HepG2 (cell line): ENCODE measurements around the gene OGFR. TPM values are rescaled to one million over a fixed set of nuclear protein-coding genes. Genes with fewer than 3 reads are reported as not detected.

ENCODE experiments used
- ATAC-seq: fragments of 200-7000 bp; cut with Tn5 transposase; 3 replicates; pipeline ENCODE4 v1.9.1; 2020; ENCODE audit warnings: mild to moderate bottlenecking, moderate library complexity
- BruUV-seq: library from RNA; stranded (reverse); fragments of 400-500 nt; replicated peaks from 2 replicates; lab custom pipeline; 2021; lab: Mats Ljungman, UMichigan
- CTCF ChIA-PET: fragments of 300-600 bp; formaldehyde crosslinking; extraction: SDS; loops from one replicate; lab custom pipeline; 2021; ENCODE audit warnings: low total read pairs, inconsistent platforms, low intra/inter-chr PET ratio; lab: Yijun Ruan, JAX
- POLR2A ChIA-PET: fragments of 350-600 bp; sonication (Branson Sonifier 250); formaldehyde crosslinking; loops from one replicate; lab custom pipeline; 2020; ENCODE audit warnings: antibody characterized with exemption, inconsistent platforms; lab: Yijun Ruan, JAX
- DNase-seq: peaks from one replicate; pipeline ENCODE4 v3.0.0-alpha.2; 2015; ENCODE audit warnings: low spot score
- FAIRE-seq: peaks from 3 replicates; lab custom pipeline; 2011; peaks lifted over from hg19 to GRCh38; lab: Jason Lieb, UNC
- H2AFZ ChIP-seq: one replicate; pipeline ENCODE4 v1.6.1; 2011; ENCODE audit warnings: low read length, inconsistent platforms
- H3K27ac ChIP-seq: fragments of 300-600 bp; 3 replicates; pipeline ENCODE4 v1.8.0; 2011; ENCODE audit warnings: mixed run types, mild to moderate bottlenecking, mixed read lengths, low read length, inconsistent platforms; ENCODE audit not compliant: insufficient read depth; ENCODE audit errors: extremely low read length
- H3K27me3 ChIP-seq, 2 experiments: fragments of 200-600 bp in 1 of 2; 2 replicates in 1 of 2; 3 replicates in 1 of 2; pipeline versions ENCODE4 v1.6.0 to v1.8.0; 2011; ENCODE audit warnings: low read length in 2 of 2, mild to moderate bottlenecking in 2 of 2, moderate library complexity in 2 of 2, inconsistent platforms in 1 of 2; ENCODE audit not compliant: insufficient read depth in 2 of 2, control insufficient read depth in 1 of 2
- H3K36me3 ChIP-seq, 2 experiments: fragments of 200-600 bp in 1 of 2; replicated peaks in 1 of 2; 2 replicates in 1 of 2; 3 replicates in 1 of 2; pipeline versions ENCODE4 v1.5.1 to v1.8.0; 2011; ENCODE audit warnings: low read length in 2 of 2, inconsistent platforms in 1 of 2; ENCODE audit not compliant: insufficient read depth in 2 of 2, control insufficient read depth in 1 of 2
- H3K4me1 ChIP-seq: 2 replicates; pipeline ENCODE4 v1.5.1; 2012; ENCODE audit warnings: low read length, inconsistent platforms; ENCODE audit not compliant: insufficient read depth
- H3K4me2 ChIP-seq: 2 replicates; pipeline ENCODE4 v1.6.0; 2011; ENCODE audit warnings: low read depth, low read length, inconsistent platforms
- H3K4me3 ChIP-seq, 3 experiments: fragments of 200-600 bp in 1 of 3; sonication (generic), shearing (Covaris generic) in 1 of 3; replicated peaks in 1 of 3; 2 replicates each; pipeline ENCODE4 v1.5.1; 2011 to 2016; ENCODE audit warnings: low read length in 3 of 3, inconsistent platforms in 2 of 3, low read depth in 2 of 3, mild to moderate bottlenecking in 2 of 3, control low read depth in 1 of 3, mixed read lengths in 1 of 3; ENCODE audit not compliant: insufficient read depth in 1 of 3
- H3K79me2 ChIP-seq: one replicate; pipeline ENCODE4 v1.6.1; 2011; ENCODE audit warnings: low read length, inconsistent platforms; ENCODE audit not compliant: insufficient read depth
- H3K9ac ChIP-seq: 2 replicates; pipeline ENCODE4 v1.6.0; 2011; ENCODE audit warnings: mild to moderate bottlenecking, low read depth, low read length, inconsistent platforms; ENCODE audit not compliant: insufficient read depth
- H3K9me3 ChIP-seq: 2 replicates; pipeline ENCODE4 v1.5.1; 2012; ENCODE audit warnings: mild to moderate bottlenecking, low read length
- H4K20me1 ChIP-seq: 2 replicates; pipeline ENCODE4 v1.6.0; 2011; ENCODE audit warnings: inconsistent platforms, mild to moderate bottlenecking, low read length, moderate library complexity; ENCODE audit not compliant: insufficient read depth
- ARNT2 ChIP-seq: sonication (generic); formaldehyde crosslinking; IDR thresholded peaks from 2 replicates; pipeline ENCODE4 v1.8.0; 2022; ENCODE audit warnings: mild to moderate bottlenecking, low read depth, missing genetic modification reagents, moderate library complexity
- HOXA9 ChIP-seq: sonication (generic); formaldehyde crosslinking; IDR thresholded peaks from 2 replicates; pipeline ENCODE4 v1.8.1; 2022; ENCODE audit warnings: missing genetic modification reagents, mild to moderate bottlenecking, moderate library complexity, borderline replicate concordance
- KDM6A ChIP-seq: IDR thresholded peaks from 2 replicates; pipeline ENCODE4 v1.6.1; 2016; ENCODE audit warnings: low read depth
- MTF2 ChIP-seq: sonication (generic); formaldehyde crosslinking; IDR thresholded peaks from 2 replicates; pipeline ENCODE4 v1.5.0; 2020; ENCODE audit warnings: missing genetic modification reagents, borderline replicate concordance
- SNAPC4 ChIP-seq: sonication (generic); formaldehyde crosslinking; IDR thresholded peaks from 2 replicates; pipeline ENCODE4 v1.4.0; 2020; ENCODE audit warnings: mild to moderate bottlenecking, missing genetic modification reagents
- STAT6 ChIP-seq: sonication (generic); formaldehyde crosslinking; IDR thresholded peaks from 2 replicates; pipeline ENCODE4 v1.4.0; 2020; ENCODE audit warnings: missing genetic modification reagents, mild to moderate bottlenecking, borderline replicate concordance
- ZBTB3 ChIP-seq: sonication (generic); formaldehyde crosslinking; IDR thresholded peaks from 2 replicates; pipeline ENCODE4 v1.4.0; 2020; ENCODE audit warnings: low read depth, mild to moderate bottlenecking, moderate library complexity, missing genetic modification reagents, borderline replicate concordance
- ZC3H13 ChIP-seq: sonication (generic); formaldehyde crosslinking; IDR thresholded peaks from 2 replicates; pipeline ENCODE4 v1.8.1; 2023; ENCODE audit warnings: mild to moderate bottlenecking, missing genetic modification reagents, moderate library complexity
- ZNF331 ChIP-seq: sonication (generic); formaldehyde crosslinking; IDR thresholded peaks from 2 replicates; pipeline ENCODE4 v1.4.0; 2020; ENCODE audit warnings: missing genetic modification reagents
- ZNF501 ChIP-seq: sonication (generic); formaldehyde crosslinking; IDR thresholded peaks from 2 replicates; pipeline ENCODE4 v1.5.1; 2020; ENCODE audit warnings: mild to moderate bottlenecking, moderate library complexity, missing genetic modification reagents
- ZNF598 ChIP-seq: sonication (generic); formaldehyde crosslinking; IDR thresholded peaks from 2 replicates; pipeline ENCODE4 v1.5.1; 2020; ENCODE audit warnings: mild to moderate bottlenecking, missing genetic modification reagents, borderline replicate concordance
- ZNF83 ChIP-seq: sonication (generic); formaldehyde crosslinking; IDR thresholded peaks from 2 replicates; pipeline ENCODE4 v1.4.0; 2020; ENCODE audit warnings: missing genetic modification reagents, mild to moderate bottlenecking, borderline replicate concordance
- ZNF883 ChIP-seq: sonication (generic); formaldehyde crosslinking; IDR thresholded peaks from 2 replicates; pipeline ENCODE4 v1.5.1; 2020; ENCODE audit warnings: mild to moderate bottlenecking, missing genetic modification reagents; ENCODE audit errors: not compliant biosample characterization
- WGBS: methylation state at CpG from one replicate; pipeline ENCODE4 v1.1.6; 2017; ENCODE audit warnings: low lambda C conversion rate; 5-methylcytosine and 5-hydroxymethylcytosine counted together
- in situ Hi-C: cut with HindIII; loops from 2 replicates; pipeline ENCODE4 v1.10.0; 2017; ENCODE audit warnings: low pct_unique_long_range_greater_than_20kb; ENCODE audit not compliant: extremely low pct_ligation_motif_present
- intact Hi-C: fragments of 100-400 bp; cut with micrococcal nuclease; formaldehyde crosslinking; loops from one replicate; pipeline ENCODE4 v1.10.0; 2022; ENCODE audit not compliant: unreplicated experiment
- polyA plus RNA-seq, 8 experiments: library from polyadenylated mRNA; depleted of rRNA in 3 of 8; stranded (reverse) in 7 of 8; unstranded in 1 of 8; fragments of >200 nt; fragmentation: Illumina TruSeq in 4 of 8; extraction: Trizol in 4 of 8; gene quantifications; 2 replicates each; pipeline versions ENCODE4 v1.2.1 to v1.2.3, GENCODE V29; 2011 to 2016; ENCODE audit warnings: low read depth in 4 of 8, missing spikeins in 1 of 8, mixed read lengths in 1 of 8; ENCODE audit not compliant: insufficient read depth in 1 of 8
- total RNA-seq, 5 experiments: library from RNA; depleted of rRNA; stranded (reverse); fragments of >200 nt; fragmentation: Illumina TruSeq; extraction: Trizol; gene quantifications; 2 replicates each; pipeline ENCODE4 v1.2.3, GENCODE V29; 2016; ENCODE audit warnings: low read depth in 1 of 5

OGFR gene
- total and polyA plus RNA-seq, 2 of the 13 experiments (the other 11 are each of a cell fraction or from before 2014, with no cell fraction given), result 47.7 to 81.8 TPM

- TF ChIP-seq SNAPC4 (CRISPR knock-in tag), result 0 out of 2 replicates have a peak, but pooled peaks have one; percentile 22
- no peak for TF ChIP-seq KDM6A
- peak; percentile 50 for TF ChIP-seq ZNF883 (CRISPR knock-in tag)
- 0 out of 2 replicates have a peak, but pooled peaks have one; percentile 5 for TF ChIP-seq ZNF331 (CRISPR knock-in tag)
- TF ChIP-seq, all 625 proteins: peak for 51
Measured at GRCh38 chr20:62804021-62804626, 511 bp upstream of the OGFR start (continued).

GRCh38 chr20:62805155-62805710 lies 598 bp downstream of the OGFR start:
- H3K9me3 ChIP-seq, result no peaks in the 10 kb centered on the region
- H2AFZ ChIP-seq, result no peak overlapping the region
- ChIA-PET CTCF (no interaction called here), POLR2A (interaction anchor here (1.0 to 6.6 kb wide), 10 partner anchors 11 to 182 kb away, joined by 3 to 110 read pairs (median 6); partner anchors contain the start of genes COL9A3 and MRGBP)
- TSS peak; percentile 66 for BruUV-seq
- ATAC-seq (peak; percentile 10), FAIRE-seq (no peak), DNase-seq (no peak)
- peaks cover 15% of the 10 kb centered on the region; the same call in 1 of the 2 replicates for H4K20me1 ChIP-seq
- H3K4me2 ChIP-seq, result peak overlapping the region; percentile 89
- peak overlapping the region; percentile 82 to 100 (median 96) for H3K4me3 ChIP-seq
- H3K9ac ChIP-seq, result peak overlapping the region; percentile 88
- in situ Hi-C loops, result no loop called here
- peaks cover 38 to 44% of the 10 kb centered on the region in 2 experiments for H3K36me3 ChIP-seq
- peaks cover 48% of the 10 kb centered on the region for H3K4me1 ChIP-seq
- H3K27ac ChIP-seq, result peak overlapping the region; percentile 89
- intact Hi-C loops, result loop anchor here (5.0 kb wide), 1 partner anchor 183 kb away; no protein-coding TSS in a partner anchor
- 3% methylated on average over 20 of the region's 58 CpGs for WGBS
- no peaks in the 10 kb centered on the region for H3K27me3 ChIP-seq
- H3K79me2 ChIP-seq, result peaks cover 24% of the 10 kb centered on the region
- TF ChIP-seq ZNF83, result no peak
- TF ChIP-seq ZNF501, result peak; percentile 60; the same call in 1 of the 2 replicates
- peak; percentile 6; the same call in 1 of the 2 replicates for TF ChIP-seq ARNT2 (CRISPR knock-in tag)
- TF ChIP-seq ZBTB3 (CRISPR knock-in tag), result no peak
- no peak for TF ChIP-seq MTF2 (CRISPR knock-in tag)
- TF ChIP-seq STAT6, result 0 out of 2 replicates have a peak, but pooled peaks have one; percentile 1
- TF ChIP-seq ZNF598 (CRISPR knock-in tag), result 0 out of 2 replicates have a peak, but pooled peaks have one; percentile 22
- TF ChIP-seq HOXA9 (CRISPR knock-in tag), result 0 out of 2 replicates have a peak, but pooled peaks have one; percentile 28
- TF ChIP-seq ZC3H13 (CRISPR knock-in tag), result 0 out of 2 replicates have a peak, but pooled peaks have one; percentile 44
